ENCODE measurements around the gene OGDH.

Gene OGDH

GRCh38 chr7:44652535-44652934 lies 46.1 kb downstream of the OGDH start:
- Histone ChIP-seq H3K27ac (ENCODE audit: low read depth, low read length) (no peak overlapping the region), H3K36me3 (ENCODE audit: control insufficient read depth, low read length) (peaks cover 71% of the 10 kb centered on the region), H3K27me3 (ENCODE audit: control insufficient read depth, low read length) (no peaks in the 10 kb centered on the region), H3K9me2 (replicated peaks; ENCODE audit: control insufficient read depth, low read length) (no peaks in the 10 kb centered on the region), H3K4me2 (ENCODE audit: low read length) (no peak overlapping the region), H3K4me1 (ENCODE audit: control insufficient read depth, low read length) (no peaks in the 10 kb centered on the region), H3K79me2 (ENCODE audit: control insufficient read depth, low read length) (no peaks in the 10 kb centered on the region), H3K9me3 (ENCODE audit: control insufficient read depth, insufficient read depth, low read length) (no peaks in the 10 kb centered on the region; the same call in 1 of the 2 replicates), H3F3A (ENCODE audit: control insufficient read depth, insufficient read depth) (no peaks in the 10 kb centered on the region), H4K20me1 (ENCODE audit: control insufficient read depth, insufficient read depth, low read depth, low read length) (no peaks in the 10 kb centered on the region), H3K4me3 (ENCODE audit: low read length) (no peak overlapping the region)
- TF ChIP-seq EZH2phosphoT487 (IDR thresholded peaks at IDR 0.05; ENCODE audit: borderline replicate concordance, low read length): no peak
- TF ChIP-seq, protein P1, sequence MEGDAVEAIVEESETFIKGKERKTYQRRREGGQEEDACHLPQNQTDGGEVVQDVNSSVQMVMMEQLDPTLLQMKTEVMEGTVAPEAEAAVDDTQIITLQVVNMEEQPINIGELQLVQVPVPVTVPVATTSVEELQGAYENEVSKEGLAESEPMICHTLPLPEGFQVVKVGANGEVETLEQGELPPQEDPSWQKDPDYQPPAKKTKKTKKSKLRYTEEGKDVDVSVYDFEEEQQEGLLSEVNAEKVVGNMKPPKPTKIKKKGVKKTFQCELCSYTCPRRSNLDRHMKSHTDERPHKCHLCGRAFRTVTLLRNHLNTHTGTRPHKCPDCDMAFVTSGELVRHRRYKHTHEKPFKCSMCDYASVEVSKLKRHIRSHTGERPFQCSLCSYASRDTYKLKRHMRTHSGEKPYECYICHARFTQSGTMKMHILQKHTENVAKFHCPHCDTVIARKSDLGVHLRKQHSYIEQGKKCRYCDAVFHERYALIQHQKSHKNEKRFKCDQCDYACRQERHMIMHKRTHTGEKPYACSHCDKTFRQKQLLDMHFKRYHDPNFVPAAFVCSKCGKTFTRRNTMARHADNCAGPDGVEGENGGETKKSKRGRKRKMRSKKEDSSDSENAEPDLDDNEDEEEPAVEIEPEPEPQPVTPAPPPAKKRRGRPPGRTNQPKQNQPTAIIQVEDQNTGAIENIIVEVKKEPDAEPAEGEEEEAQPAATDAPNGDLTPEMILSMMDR (IDR thresholded peaks at IDR 0.05; ENCODE audit: low read depth, low read length, poor library complexity, severe bottlenecking): no peak

GRCh38 chr7:44654255-44654796 lies 47.9 kb downstream of the OGDH start:
- Histone ChIP-seq H4K20me1 (ENCODE audit: control insufficient read depth, insufficient read depth, low read depth, low read length) (no peaks in the 10 kb centered on the region), H3K36me3 (ENCODE audit: control insufficient read depth, low read length) (peaks cover 74% of the 10 kb centered on the region)

GRCh38 chr7:44655341-44655740 lies 48.9 kb downstream of the OGDH start:
- Histone ChIP-seq H3K27ac (ENCODE audit: low read depth, low read length) (no peak overlapping the region), H3K4me3 (ENCODE audit: low read length) (no peak overlapping the region), H3K27me3 (ENCODE audit: control insufficient read depth, low read length) (no peaks in the 10 kb centered on the region), H3K9me3 (ENCODE audit: control insufficient read depth, insufficient read depth, low read length) (peaks cover 15% of the 10 kb centered on the region), H3K9me2 (replicated peaks; ENCODE audit: control insufficient read depth, low read length) (no peaks in the 10 kb centered on the region), H3K4me2 (ENCODE audit: low read length) (no peak overlapping the region), H4K20me1 (ENCODE audit: control insufficient read depth, insufficient read depth, low read depth, low read length) (no peaks in the 10 kb centered on the region), H3K4me1 (ENCODE audit: control insufficient read depth, low read length) (no peaks in the 10 kb centered on the region), H3F3A (ENCODE audit: control insufficient read depth, insufficient read depth) (no peaks in the 10 kb centered on the region), H3K79me2 (ENCODE audit: control insufficient read depth, low read length) (peaks cover 6% of the 10 kb centered on the region; the same call in 1 of the 2 replicates), H3K36me3 (ENCODE audit: control insufficient read depth, low read length) (peaks cover 74% of the 10 kb centered on the region)
- no peak for TF ChIP-seq EZH2phosphoT487 (IDR thresholded peaks at IDR 0.05; ENCODE audit: borderline replicate concordance, low read length)

More at GRCh38 chr7:44654255-44654796, 47.9 kb downstream of the OGDH start:
- H3K4me2 ChIP-seq (ENCODE audit: low read length): no peak overlapping the region
- no peak overlapping the region for H3K4me3 ChIP-seq (ENCODE audit: low read length)
- 0 out of 2 replicates have a peak, but pooled peaks cover 3% of the 10 kb centered on the region for H3K79me2 ChIP-seq (ENCODE audit: control insufficient read depth, low read length)
- no peak for TF ChIP-seq EZH2phosphoT487 (IDR thresholded peaks at IDR 0.05; ENCODE audit: borderline replicate concordance, low read length)
- TF ChIP-seq, protein P1 (IDR thresholded peaks at IDR 0.05; ENCODE audit: low read depth, low read length, poor library complexity, severe bottlenecking): no peak
- no peak overlapping the region for H3K27ac ChIP-seq (ENCODE audit: low read depth, low read length)
- H3K27me3 ChIP-seq (ENCODE audit: control insufficient read depth, low read length): no peaks in the 10 kb centered on the region
- H3K9me2 ChIP-seq (replicated peaks; ENCODE audit: control insufficient read depth, low read length): no peaks in the 10 kb centered on the region
- no peaks in the 10 kb centered on the region for H3K4me1 ChIP-seq (ENCODE audit: control insufficient read depth, low read length)
- no peaks in the 10 kb centered on the region for H3F3A ChIP-seq (ENCODE audit: control insufficient read depth, insufficient read depth)
- peaks cover 8% of the 10 kb centered on the region; the same call in 1 of the 2 replicates for H3K9me3 ChIP-seq (ENCODE audit: control insufficient read depth, insufficient read depth, low read length)

DNA sequence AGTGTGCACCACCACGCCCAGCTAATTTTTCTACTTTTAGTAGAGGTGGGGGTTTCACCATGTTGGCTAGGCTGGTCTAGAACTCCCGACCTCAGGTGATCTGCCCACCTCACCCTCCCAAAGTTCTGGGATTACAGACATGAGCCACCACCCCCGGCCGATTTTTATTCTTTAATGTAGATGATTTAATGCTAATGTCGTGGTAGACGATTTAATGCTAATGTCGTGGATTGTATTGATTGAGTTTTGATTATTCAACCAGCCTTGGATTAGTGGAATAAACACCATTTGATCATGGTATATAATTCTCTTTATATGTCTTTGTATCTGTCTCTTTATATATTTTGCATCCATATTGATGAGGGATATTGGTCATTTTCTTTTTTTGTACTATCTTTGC lies 52.6 kb downstream of the OGDH start:
- Histone ChIP-seq H3K79me2 (ENCODE audit: control insufficient read depth, low read length) (peaks cover 9% of the 10 kb centered on the region; the same call in 1 of the 2 replicates), H3K27me3 (ENCODE audit: control insufficient read depth, low read length) (no peaks in the 10 kb centered on the region), H3F3A (ENCODE audit: control insufficient read depth, insufficient read depth) (no peaks in the 10 kb centered on the region), H4K20me1 (ENCODE audit: control insufficient read depth, insufficient read depth, low read depth, low read length) (no peaks in the 10 kb centered on the region), H3K36me3 (ENCODE audit: control insufficient read depth, low read length) (peaks cover 82% of the 10 kb centered on the region), H3K9me2 (replicated peaks; ENCODE audit: control insufficient read depth, low read length) (no peaks in the 10 kb centered on the region), H3K4me3 (ENCODE audit: low read length) (no peak overlapping the region), H3K4me2 (ENCODE audit: low read length) (no peak overlapping the region), H3K27ac (ENCODE audit: low read depth, low read length) (no peak overlapping the region), H3K4me1 (ENCODE audit: control insufficient read depth, low read length) (no peaks in the 10 kb centered on the region), H3K9me3 (ENCODE audit: control insufficient read depth, insufficient read depth, low read length) (peaks cover 23% of the 10 kb centered on the region)
- TF ChIP-seq EZH2phosphoT487 (IDR thresholded peaks at IDR 0.05; ENCODE audit: borderline replicate concordance, low read length): no peak
- TF ChIP-seq, protein P1 (IDR thresholded peaks at IDR 0.05; ENCODE audit: low read depth, low read length, poor library complexity, severe bottlenecking): no peak

All from DOHH2 (cell line).